Endothelial cell (in vitro differentiated cells): ENCODE measurements around the gene DESI1. TPM values are rescaled to one million over a fixed set of nuclear protein-coding genes. Genes with fewer than 3 reads are reported as not detected.

ENCODE experiments used
- DNase-seq: peaks from one replicate; pipeline ENCODE4 v3.0.0; 2021; ENCODE audit warnings: low spot score
- H3K27ac Mint-ChIP-seq: one replicate; pipeline ENCODE4 v1.8.0; 2021; ENCODE audit warnings: mixed read lengths, inconsistent platforms; ENCODE audit not compliant: unreplicated experiment
- H3K27me3 Mint-ChIP-seq: one replicate; pipeline ENCODE4 v1.8.0; 2021; ENCODE audit warnings: mild to moderate bottlenecking, moderate library complexity, mixed read lengths, inconsistent platforms; ENCODE audit not compliant: unreplicated experiment
- H3K36me3 Mint-ChIP-seq: one replicate; pipeline ENCODE4 v1.8.0; 2021; ENCODE audit warnings: mild to moderate bottlenecking, low read depth, mixed read lengths, inconsistent platforms; ENCODE audit not compliant: unreplicated experiment
- H3K4me1 Mint-ChIP-seq: one replicate; pipeline ENCODE4 v1.8.0; 2021; ENCODE audit warnings: mild to moderate bottlenecking, mixed read lengths, inconsistent platforms; ENCODE audit not compliant: unreplicated experiment
- H3K4me3 Mint-ChIP-seq: one replicate; pipeline ENCODE4 v1.8.0; 2021; ENCODE audit warnings: mild to moderate bottlenecking, mixed read lengths, inconsistent platforms; ENCODE audit not compliant: unreplicated experiment
- H3K9me3 Mint-ChIP-seq: one replicate; pipeline ENCODE4 v1.8.0; 2021; ENCODE audit warnings: mixed read lengths, inconsistent platforms; ENCODE audit not compliant: unreplicated experiment
- CTCF ChIP-seq: fragments of 200-600 bp; sonication (generic); IDR thresholded peaks from one replicate; pipeline ENCODE4 v1.5.0; 2021; ENCODE audit warnings: antibody characterized with exemption; ENCODE audit not compliant: unreplicated experiment
- total RNA-seq: library from RNA; stranded (reverse); fragmentation: NEBNext Ultra II Directional; extraction: Animal tissue kit (Norgen Biotek cat#: 25700); gene quantifications from one replicate; pipeline ENCODE4 v1.2.1, GENCODE V29; 2021; ENCODE audit not compliant: unreplicated experiment

DESI1 gene
- total RNA-seq, 1 donor from 2014 or later: 23.2 TPM

GRCh38 chr22:41648432-41648831, 27.6 kb upstream of the DESI1 start:
- Mint-ChIP-seq H3K36me3 (peaks cover 21% of the 10 kb centered on the region), H3K4me3 (no peak overlapping the region)

GRCh38 chr22:41647771-41648170, 26.9 kb upstream of the DESI1 start:
- TF ChIP-seq CTCF: no peak
- H3K27ac Mint-ChIP-seq: no peak overlapping the region
- H3K36me3 Mint-ChIP-seq: peaks cover 17% of the 10 kb centered on the region
- H3K4me1 Mint-ChIP-seq: no peaks in the 10 kb centered on the region
- no peak for DNase-seq
- no peak overlapping the region for H3K4me3 Mint-ChIP-seq
- H3K27me3 Mint-ChIP-seq: no peaks in the 10 kb centered on the region
- no peaks in the 10 kb centered on the region for H3K9me3 Mint-ChIP-seq

More at GRCh38 chr22:41648432-41648831, 27.6 kb upstream of the DESI1 start:
- no peaks in the 10 kb centered on the region for H3K27me3 Mint-ChIP-seq
- no peak for TF ChIP-seq CTCF
- no peak for DNase-seq
- no peaks in the 10 kb centered on the region for H3K4me1 Mint-ChIP-seq
- no peaks in the 10 kb centered on the region for H3K9me3 Mint-ChIP-seq
- H3K27ac Mint-ChIP-seq: no peak overlapping the region

- Mint-ChIP-seq H3K27ac (no peak overlapping the region), H3K36me3 (peaks cover 23% of the 10 kb centered on the region), H3K9me3 (no peaks in the 10 kb centered on the region), H3K4me1 (no peaks in the 10 kb centered on the region), H3K4me3 (no peak overlapping the region), H3K27me3 (no peaks in the 10 kb centered on the region)
- no peak for DNase-seq
- no peak for TF ChIP-seq CTCF
These were observed 21.7 kb upstream of the DESI1 start for GRCh38 chr22:41642331-41643110.

- H3K4me1 Mint-ChIP-seq: no peaks in the 10 kb centered on the region
- DNase-seq: no peak
- H3K27ac Mint-ChIP-seq: no peak overlapping the region
- no peaks in the 10 kb centered on the region for H3K27me3 Mint-ChIP-seq
- H3K9me3 Mint-ChIP-seq: no peaks in the 10 kb centered on the region
- peak overlapping the region; percentile 7 for H3K4me3 Mint-ChIP-seq
- TF ChIP-seq CTCF: no peak
- peaks cover 23% of the 10 kb centered on the region for H3K36me3 Mint-ChIP-seq
These were observed 21.0 kb upstream of the DESI1 start for GRCh38 chr22:41641854-41642253.

- Mint-ChIP-seq H3K27me3 (no peaks in the 10 kb centered on the region), H3K4me1 (no peaks in the 10 kb centered on the region), H3K9me3 (no peaks in the 10 kb centered on the region), H3K27ac (peak overlapping the region; percentile 64), H3K4me3 (peak overlapping the region; percentile 76), H3K36me3 (peaks cover 33% of the 10 kb centered on the region)
- TF ChIP-seq CTCF: no peak
- DNase-seq: no peak
These were observed 17.9 kb upstream of the DESI1 start for GRCh38 chr22:41638748-41639147.
